Ovary (tissue), 9 donors: Measurements from ENCODE around the gene PPM1M. TPM values are rescaled to one million over a fixed set of nuclear protein-coding genes. Genes with fewer than 3 reads are reported as not detected.
A peak's percentile ranks its signal among the peaks of the same experiment; 100 is the strongest.

Source experiments
- DNase-seq, 5 donors: peaks; one replicate each; pipeline ENCODE4 v3.0.0-alpha.2; 2019 to 2020
- H3K27ac ChIP-seq, 2 donors: fragments of 200-600 bp; one replicate each; pipeline versions ENCODE4 v1.5.1 to v1.8.0; 2019 to 2022
- H3K27me3 ChIP-seq: fragments of 200-600 bp; one replicate; pipeline ENCODE4 v1.8.0; 2022
- H3K36me3 ChIP-seq: fragments of 200-600 bp; sonication (generic); one replicate; pipeline ENCODE4 v1.5.1; 2019
- H3K4me1 ChIP-seq: one replicate; pipeline ENCODE4 v1.8.1; 2013; ENCODE audit warnings: mild to moderate bottlenecking, moderate library complexity; ENCODE audit not compliant: insufficient read depth
- H3K4me3 ChIP-seq: fragments of 200-600 bp; sonication (generic); one replicate; pipeline ENCODE4 v1.5.1; 2017
- H3K9me3 ChIP-seq, 2 donors: fragments of 200-600 bp in 1 of 2; sonication (generic) in 1 of 2; one replicate each; pipeline versions ENCODE4 v1.5.1 to v1.8.1; 2013 to 2019; ENCODE audit warnings: mild to moderate bottlenecking in 1 of 2, moderate library complexity in 1 of 2
- EP300 ChIP-seq: sonication (generic); formaldehyde crosslinking; IDR thresholded peaks from one replicate; pipeline ENCODE4 v1.6.1; 2017; ENCODE audit warnings: antibody characterized with exemption
- POLR2A ChIP-seq: fragments of 450-650 bp; IDR thresholded peaks from one replicate; pipeline ENCODE4 v1.6.1; 2017; ENCODE audit warnings: antibody characterized with exemption, mild to moderate bottlenecking, moderate library complexity
- WGBS, 3 donors: extraction: QIAGEN DNeasy Blood & Tissue Kit in 1 of 3; methylation state at CpG; one replicate each; pipeline versions ENCODE4 v1.1.5 to v1.1.7; 2013 to 2017; 5-methylcytosine and 5-hydroxymethylcytosine counted together
- intact Hi-C, 4 donors: fragments of 100-400 bp; cut with DNase I; formaldehyde crosslinking; loops; one replicate each; pipeline versions ENCODE4 v1.11.0 to v1.15.1; 2022 to 2023
- polyA plus RNA-seq, 2 donors: library from polyadenylated mRNA; stranded (reverse); fragments of 200-250 nt in 1 of 2; fragments of 350-450 nt in 1 of 2; fragmentation: Illumina TruSeq in 1 of 2; extraction: RNeasy Lipid Tissue Mini Kit (QIAGEN cat#74804) in 1 of 2; gene quantifications; one replicate each; pipeline ENCODE4 v1.2.3, GENCODE V29; 2013 to 2014
- total RNA-seq, 7 donors: library from RNA; depleted of rRNA in 2 of 7; stranded (reverse); fragments of >200 nt in 2 of 7; fragmentation: NEBNext Ultra II Directional in 3 of 7; extraction: Animal tissue kit (Norgen Biotek cat#: 25700) in 3 of 7; gene quantifications; one replicate each; pipeline versions ENCODE4 v1.1.0 to v1.2.4, GENCODE V29; 2016 to 2023
- TF ChIP-seq, protein P1 (sequence below), 3 donors: fragments of 450-650 bp in 2 of 3; fragments of 200-600 bp in 1 of 3; IDR thresholded peaks; one replicate each; pipeline versions ENCODE4 v1.5.1 to v1.8.0; 2016 to 2022; ENCODE audit warnings: antibody characterized with exemption in 3 of 3, mild to moderate bottlenecking in 1 of 3
- donor health status: DM: no; HTN: no; CAD: no; lungs with moderate emphysema.
- donor health status: DM: no; HTN: no; CAD: no.
- donor health status: Bipolar disorder and iron deficiency.
- donor health status: DM: yes; HTN: yes; CAD: no.
- donor health status: DM: no; HTN: no; CAD: no.
- donor health status: DM: yes; HTN: yes; CAD: no.

Gene PPM1M
- total and polyA plus RNA-seq, 9 donors: 15.4 to 48.4 (median 25.7) TPM

DNA sequence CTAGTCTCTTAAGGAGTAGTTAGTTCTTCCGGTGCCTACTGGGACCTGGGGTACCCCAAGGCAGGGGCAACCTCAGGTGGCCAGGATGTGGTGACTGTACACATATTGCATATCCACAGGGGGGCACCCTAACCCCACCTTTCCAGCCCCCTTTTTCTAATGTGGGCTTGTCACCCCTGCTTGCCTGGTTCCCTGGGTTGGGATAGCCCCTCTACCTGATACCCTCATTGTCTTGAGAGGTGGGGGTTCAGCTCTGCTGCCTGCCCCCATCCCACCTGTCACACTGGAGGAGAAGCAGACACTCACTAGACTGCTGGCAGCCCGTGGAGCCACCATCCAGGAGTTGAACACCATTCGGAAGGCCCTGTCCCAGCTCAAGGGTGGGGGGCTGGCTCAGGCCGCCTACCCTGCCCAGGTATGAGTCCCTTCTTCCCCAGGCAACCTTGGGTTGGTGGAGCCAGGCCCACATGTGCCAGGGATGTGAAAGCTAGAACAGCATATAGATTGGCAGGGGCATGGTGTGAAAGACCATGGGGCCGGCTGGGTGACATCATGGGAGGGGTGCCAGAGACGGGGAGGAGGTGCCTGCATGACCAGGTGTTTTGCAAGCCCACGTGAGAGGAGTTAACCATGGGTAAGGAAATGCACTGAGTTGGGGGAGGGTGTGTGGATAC, 46.1 kb downstream of the PPM1M start:
- no peaks in the 10 kb centered on the region for H3K9me3 ChIP-seq
- peaks cover 2% of the 10 kb centered on the region for H3K4me1 ChIP-seq
- H3K27me3 ChIP-seq: no peaks in the 10 kb centered on the region
- 64 to 71% (median 67%) methylated on average over 7 of the region's 7 CpGs for WGBS, 3 donors
- no peak for TF ChIP-seq POLR2A
- TF ChIP-seq, protein P1, sequence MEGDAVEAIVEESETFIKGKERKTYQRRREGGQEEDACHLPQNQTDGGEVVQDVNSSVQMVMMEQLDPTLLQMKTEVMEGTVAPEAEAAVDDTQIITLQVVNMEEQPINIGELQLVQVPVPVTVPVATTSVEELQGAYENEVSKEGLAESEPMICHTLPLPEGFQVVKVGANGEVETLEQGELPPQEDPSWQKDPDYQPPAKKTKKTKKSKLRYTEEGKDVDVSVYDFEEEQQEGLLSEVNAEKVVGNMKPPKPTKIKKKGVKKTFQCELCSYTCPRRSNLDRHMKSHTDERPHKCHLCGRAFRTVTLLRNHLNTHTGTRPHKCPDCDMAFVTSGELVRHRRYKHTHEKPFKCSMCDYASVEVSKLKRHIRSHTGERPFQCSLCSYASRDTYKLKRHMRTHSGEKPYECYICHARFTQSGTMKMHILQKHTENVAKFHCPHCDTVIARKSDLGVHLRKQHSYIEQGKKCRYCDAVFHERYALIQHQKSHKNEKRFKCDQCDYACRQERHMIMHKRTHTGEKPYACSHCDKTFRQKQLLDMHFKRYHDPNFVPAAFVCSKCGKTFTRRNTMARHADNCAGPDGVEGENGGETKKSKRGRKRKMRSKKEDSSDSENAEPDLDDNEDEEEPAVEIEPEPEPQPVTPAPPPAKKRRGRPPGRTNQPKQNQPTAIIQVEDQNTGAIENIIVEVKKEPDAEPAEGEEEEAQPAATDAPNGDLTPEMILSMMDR (IDR thresholded peaks at IDR 0.05): peak in 1 of 3 donors; percentile 39
- no peaks in the 10 kb centered on the region for H3K36me3 ChIP-seq
- no peak overlapping the region for H3K27ac ChIP-seq
- DNase-seq: peak in 4 of 5 donors; percentile 43 to 63 (median 58)
- H3K4me3 ChIP-seq: no peak overlapping the region
- intact Hi-C loops: loop anchor here in 3 of 4 donors (5.0 kb wide), 1 partner anchor 51 kb away; no protein-coding TSS in a partner anchor

DNA sequence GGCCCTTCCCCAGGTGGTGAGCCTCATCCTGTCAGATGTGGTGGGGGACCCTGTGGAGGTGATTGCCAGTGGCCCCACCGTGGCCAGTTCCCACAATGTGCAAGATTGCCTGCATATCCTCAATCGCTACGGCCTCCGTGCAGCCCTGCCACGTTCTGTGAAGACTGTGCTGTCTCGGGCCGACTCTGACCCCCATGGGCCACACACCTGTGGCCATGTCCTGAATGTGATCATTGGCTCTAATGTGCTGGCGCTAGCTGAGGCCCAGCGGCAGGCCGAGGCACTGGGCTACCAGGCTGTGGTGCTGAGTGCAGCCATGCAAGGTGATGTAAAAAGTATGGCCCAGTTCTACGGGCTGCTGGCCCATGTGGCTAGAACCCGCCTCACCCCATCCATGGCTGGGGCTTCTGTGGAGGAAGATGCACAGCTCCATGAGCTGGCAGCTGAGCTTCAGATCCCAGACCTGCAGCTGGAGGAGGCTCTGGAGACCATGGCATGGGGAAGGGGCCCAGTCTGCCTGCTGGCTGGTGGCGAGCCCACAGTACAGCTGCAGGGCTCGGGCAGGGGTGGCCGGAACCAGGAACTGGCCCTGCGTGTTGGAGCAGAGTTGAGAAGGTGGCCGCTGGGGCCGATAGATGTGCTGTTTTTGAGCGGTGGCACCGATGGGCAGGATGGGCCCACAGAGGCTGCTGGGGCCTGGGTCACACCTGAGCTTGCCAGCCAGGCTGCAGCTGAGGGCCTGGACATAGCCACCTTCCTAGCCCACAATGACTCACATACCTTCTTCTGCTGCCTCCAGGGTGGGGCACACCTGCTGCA, 46.9 kb downstream of the PPM1M start:
- TF ChIP-seq, protein P1 (IDR thresholded peaks at IDR 0.05): no peak
- TF ChIP-seq EP300: no peak
- TF ChIP-seq POLR2A: no peak
- intact Hi-C loops: loop anchor here in 3 of 4 donors (5.0 kb wide), 1 partner anchor 50 kb away; no protein-coding TSS in a partner anchor
- Histone ChIP-seq H3K9me3 (no peaks in the 10 kb centered on the region), H3K27ac (no peak overlapping the region), H3K4me1 (peaks cover 2% of the 10 kb centered on the region), H3K36me3 (no peaks in the 10 kb centered on the region), H3K4me3 (no peak overlapping the region), H3K27me3 (no peaks in the 10 kb centered on the region)
- WGBS, 3 donors: 82 to 88% (median 85%) methylated on average over 14 to 20 of the region's 20 CpGs
- DNase-seq: peak in 2 of 5 donors; percentile 20 to 31

DNA sequence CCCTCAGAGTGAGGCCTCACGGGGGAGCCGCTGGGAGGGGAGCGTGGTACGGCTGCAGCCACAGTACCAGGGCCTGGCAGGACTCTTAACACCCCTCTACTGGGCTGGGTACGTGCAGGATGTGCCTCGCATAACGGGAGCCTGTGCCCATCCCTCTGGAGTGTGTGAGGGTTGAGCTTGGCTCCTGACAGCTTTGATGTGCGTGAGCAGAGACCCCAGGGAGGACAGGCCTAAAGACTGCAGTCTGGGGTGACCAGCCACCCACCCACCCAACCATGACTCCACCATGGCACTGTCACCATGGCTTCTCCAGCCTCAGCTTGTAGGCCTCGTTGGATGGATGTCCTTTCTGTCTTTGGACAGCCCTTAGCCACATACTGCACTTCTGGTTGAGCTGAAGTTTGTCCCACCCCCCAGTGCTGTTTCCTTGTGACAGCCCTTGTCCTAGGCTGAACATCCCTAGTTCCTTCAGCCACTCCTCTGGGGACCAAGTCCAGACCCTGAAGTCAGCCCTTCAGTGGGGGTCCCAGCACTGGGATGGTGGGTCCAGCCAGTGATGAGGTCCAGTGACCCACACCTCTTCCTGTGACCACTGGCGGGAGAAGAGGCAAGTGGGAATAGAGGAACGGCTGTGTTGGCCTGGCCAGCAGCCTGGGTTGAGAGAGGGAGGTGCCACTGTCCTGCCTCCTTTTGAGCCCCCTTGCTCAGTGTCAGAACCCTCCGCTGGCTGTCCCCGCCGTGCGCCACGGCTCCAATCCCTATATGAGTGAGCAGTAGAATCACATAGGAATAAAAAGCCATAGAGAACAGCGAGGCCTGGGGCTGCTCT, 48.1 kb downstream of the PPM1M start:
- no peak overlapping the region for H3K4me3 ChIP-seq
- H3K36me3 ChIP-seq: no peaks in the 10 kb centered on the region
- TF ChIP-seq POLR2A (no peak), EP300 (no peak)
- TF ChIP-seq, protein P1 (IDR thresholded peaks at IDR 0.05): no peak
- H3K27ac ChIP-seq: no peak overlapping the region
- H3K9me3 ChIP-seq: no peaks in the 10 kb centered on the region
- no peaks in the 10 kb centered on the region for H3K27me3 ChIP-seq
- H3K4me1 ChIP-seq: no peaks in the 10 kb centered on the region
- intact Hi-C loops: loop anchor here in 3 of 4 donors (5.0 kb wide), 1 partner anchor 49 kb away; no protein-coding TSS in a partner anchor
- 72 to 81% (median 74%) methylated on average over 17 of the region's 17 CpGs for WGBS, 3 donors
- no peak for DNase-seq
